Esophagus mucosa (tissue), 1 donor: ENCODE measurements around the gene PNLIPRP2. TPM values are rescaled to one million over a fixed set of nuclear protein-coding genes. Genes with fewer than 3 reads are reported as not detected.
A peak's percentile ranks its signal among the peaks of the same experiment; 100 is the strongest.

Experiments used
- ATAC-seq: fragments of 200-7000 bp; cut with Tn5 transposase; one replicate; pipeline ENCODE4 v1.9.1; 2020
- total RNA-seq: library from RNA; stranded (reverse); gene quantifications from one replicate; pipeline ENCODE4 v1.2.4, GENCODE V29; 2023
- donor health status: DM: yes; HTN: yes; CAD: no.

Gene PNLIPRP2
- total RNA-seq, 1 donor from 2014 or later, result not detected

DNA sequence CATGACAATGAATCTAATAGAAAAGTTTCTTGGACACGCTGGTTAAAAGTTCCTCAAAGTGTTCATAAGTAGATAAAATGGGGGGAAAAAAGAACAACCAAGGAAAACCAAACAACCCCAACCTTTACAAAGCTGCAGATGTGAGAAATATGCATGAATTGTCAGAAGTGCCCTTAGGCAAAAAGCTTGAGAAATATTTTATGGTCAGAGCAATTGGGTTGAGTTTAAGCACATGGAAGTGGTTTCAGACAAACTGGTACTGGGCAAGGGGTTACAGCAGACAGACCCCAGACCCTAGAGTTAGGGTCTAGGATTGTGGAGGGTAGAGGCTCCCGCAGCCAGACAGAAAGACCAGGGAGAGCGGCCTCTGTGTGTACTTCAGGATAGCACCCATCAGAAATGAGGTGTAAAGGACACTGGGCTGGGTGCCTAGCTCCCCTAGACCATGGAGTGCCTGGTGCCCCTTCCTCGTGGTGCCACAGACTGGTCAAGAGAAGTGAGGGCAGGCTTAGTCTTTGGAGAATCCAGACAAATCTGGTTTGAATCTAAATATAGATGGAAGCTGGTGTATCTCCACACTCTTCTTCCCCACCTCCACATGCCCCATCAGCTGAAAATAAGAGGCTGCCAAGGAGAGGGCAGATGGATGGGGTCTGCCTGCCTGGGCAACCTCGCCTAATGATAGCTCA is 37.3 kb downstream of the PNLIPRP2 start:
- no peak for ATAC-seq

DNA sequence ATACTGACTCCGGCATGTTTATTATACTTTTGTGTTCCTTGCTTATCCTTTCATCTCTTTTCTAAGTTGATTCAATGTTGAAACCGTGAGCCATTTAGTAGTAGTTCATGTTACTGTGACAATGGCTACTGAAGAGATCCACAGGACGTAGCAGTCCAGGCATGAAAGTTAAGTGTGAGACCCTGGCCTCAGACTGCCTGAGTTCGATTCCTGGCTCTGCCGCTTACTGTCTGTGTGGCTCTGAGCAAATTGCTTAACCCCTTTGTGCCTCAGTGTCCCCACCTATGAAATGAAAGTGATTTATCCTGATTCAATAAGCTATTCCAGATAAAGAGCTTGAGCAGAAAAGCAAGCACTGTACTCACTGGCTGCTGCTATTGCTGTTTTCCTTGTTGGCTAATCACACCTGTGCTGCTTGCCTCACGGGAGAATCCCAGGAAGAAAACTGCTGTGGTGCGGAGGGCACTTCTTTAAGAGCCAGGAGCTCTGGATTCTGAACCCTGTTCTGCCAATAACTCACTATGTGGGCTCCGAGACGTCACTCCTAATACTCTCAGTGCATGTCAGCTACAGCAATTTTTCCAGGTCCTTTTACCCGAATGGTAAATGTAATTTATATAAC is 38.4 kb downstream of the PNLIPRP2 start:
- no peak for ATAC-seq

DNA sequence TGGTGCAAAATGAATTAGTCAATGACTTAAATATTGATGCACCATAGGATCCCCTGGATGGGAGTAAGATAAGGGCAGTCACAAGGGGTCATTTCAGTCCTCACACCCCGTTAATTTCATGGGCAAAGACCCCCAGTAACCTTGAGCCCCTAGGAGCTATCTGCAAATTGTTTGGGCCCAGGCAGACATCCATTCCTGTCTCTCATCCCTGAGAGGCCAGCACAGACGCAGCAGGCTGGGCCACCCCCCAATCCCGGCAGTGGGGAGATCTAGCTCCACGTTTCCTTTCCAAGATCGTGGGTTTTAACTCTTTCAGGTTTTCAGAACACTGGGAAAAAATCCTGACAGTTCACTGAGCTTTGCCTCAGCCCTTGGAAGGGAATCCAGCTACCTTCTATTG is 40.1 kb downstream of the PNLIPRP2 start:
- ATAC-seq, result no peak

DNA sequence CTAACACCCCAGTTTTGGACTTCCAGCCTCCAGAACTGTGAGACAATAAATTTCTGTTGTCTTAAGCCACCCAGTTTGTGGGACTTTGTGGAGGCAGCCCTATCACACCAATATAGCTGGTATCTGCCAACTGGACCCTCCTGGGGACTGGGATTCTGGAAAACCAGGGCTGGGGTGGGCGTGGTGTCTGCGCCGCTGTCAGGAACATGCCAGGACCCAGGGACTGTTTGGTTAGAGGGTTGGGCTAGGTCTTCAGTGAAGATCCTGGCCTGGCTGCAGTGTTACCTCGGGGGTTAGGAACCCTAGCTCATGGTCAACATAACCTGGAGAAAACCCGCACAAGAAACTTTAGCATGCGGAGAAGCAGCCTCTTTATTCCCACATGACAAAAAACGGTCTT is 42.6 kb downstream of the PNLIPRP2 start:
- no peak for ATAC-seq

DNA sequence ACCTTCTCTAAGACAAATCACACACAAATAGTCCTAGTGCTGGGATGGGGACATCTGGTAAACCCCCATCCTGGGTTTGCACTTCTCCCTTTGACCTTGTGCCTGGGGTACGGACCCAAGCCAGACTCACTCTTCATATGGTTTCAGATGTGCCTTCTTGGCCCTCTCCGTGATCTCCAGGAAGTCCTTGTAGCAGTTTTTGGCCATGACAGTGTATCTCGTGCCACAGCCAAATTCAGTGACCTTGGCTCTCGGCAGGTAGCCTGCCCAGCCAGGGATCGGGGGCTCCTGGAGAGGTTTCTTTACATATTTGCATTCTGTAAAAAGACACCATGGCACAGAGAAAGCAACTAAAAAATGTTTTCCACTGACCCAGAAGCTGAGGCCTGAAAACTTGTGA is 43.9 kb downstream of the PNLIPRP2 start:
- no peak for ATAC-seq

DNA sequence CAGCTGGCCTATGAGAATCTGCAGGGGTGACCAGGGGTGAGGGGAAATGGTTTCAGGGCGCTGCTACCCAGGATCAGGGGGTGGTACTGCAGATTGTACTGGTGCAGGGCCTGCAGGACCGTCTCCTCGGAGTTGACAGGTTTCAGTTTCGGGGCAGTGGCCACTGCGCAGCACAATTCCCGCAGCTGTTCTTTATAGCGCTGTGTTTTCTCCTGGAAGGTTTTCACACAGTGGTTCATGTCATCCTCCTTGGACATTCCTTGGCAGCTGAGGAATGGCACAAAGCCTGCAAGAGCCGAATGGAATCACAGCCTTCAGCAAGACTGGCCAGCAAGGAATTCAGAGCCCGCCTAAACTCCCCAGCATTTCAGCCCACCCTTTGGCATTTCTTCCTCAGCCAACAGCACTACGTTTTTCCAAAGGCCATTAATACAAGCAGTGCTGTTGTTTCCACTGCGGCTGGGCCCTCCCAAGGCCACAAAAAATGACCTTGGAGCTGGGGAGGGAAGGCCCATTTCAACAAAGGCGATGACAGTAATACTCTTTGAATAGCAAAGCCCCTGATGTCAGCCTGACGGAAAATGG is 44.9 kb downstream of the PNLIPRP2 start:
- ATAC-seq, result no peak

DNA sequence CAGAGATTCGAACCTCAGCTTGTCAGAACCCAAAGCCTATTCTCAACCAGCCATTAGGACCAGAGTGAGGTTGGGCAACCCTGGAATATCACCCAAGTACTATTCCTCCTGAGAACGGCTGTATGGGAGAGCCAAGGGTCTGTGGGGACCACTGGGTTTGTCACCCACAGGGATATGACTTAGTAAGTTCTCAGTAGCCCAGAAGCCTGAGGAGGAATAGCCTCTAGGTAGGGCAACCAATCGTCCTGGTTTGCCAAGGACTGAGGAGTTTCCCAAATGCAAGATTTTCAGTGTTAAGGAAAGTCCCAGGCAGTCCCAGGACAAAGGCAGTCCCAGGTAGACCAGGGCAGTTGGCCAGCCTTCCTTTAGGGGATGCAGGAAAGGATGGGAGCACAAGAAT is 46.7 kb downstream of the PNLIPRP2 start:
- no peak for ATAC-seq

DNA sequence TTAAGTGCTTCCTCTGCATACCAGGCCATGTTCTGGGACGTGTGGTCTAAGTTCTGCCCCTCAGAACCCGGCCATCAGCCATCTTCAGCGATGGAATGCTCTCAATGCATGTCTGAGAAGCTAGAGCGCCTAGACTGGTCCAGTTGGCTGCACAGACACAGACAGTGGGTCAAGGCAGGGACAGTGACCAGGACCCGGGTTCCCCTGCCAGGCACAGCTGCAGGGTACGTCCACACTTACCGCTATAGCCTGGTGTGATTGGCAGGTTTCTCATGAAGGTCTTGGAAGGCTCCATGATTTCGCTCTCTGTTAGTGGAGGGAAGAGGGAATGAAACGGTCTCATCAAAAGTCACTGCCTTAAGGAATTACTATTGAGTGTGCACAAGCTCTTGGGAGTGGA is 47.3 kb downstream of the PNLIPRP2 start:
- ATAC-seq, result no peak

DNA sequence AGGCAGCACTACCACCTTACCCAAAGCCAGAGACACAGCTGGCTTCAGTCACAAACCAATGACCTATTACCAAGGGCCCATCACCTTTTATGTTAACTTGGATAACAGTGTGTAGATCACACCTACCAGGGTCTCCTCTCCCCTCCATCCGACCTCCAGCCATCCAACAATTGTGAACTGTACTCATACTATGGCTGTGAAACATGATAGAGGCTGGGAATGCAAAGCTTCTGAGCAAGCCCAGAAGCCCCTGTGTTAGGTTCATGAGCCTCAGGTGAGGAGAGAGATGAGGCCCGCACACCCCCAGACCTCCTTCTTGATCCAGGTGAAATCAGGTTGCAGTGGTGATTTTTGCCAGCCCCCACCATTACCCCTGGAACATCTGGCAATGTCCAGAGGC is 47.7 kb downstream of the PNLIPRP2 start:
- ATAC-seq, result no peak

DNA sequence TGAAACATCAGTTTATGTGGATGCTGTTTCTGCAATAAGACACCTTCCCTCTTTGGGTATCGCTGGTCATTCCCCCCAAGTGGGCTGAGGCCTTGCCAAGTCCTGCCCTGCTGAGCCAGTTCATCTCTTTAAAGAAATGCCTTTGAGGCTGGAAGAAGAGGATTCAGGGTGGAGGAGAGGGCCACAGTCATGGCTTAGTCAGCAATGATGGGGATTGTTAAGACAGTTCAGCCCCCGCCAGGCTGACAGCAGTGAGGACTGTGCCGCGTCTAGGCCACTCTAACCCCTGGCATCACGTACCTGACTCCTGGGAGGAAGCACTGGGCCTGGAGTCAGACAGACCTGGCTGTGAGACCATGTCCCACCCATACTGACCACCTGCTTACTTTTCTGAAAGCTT is 48.3 kb downstream of the PNLIPRP2 start:
- no peak for ATAC-seq

DNA sequence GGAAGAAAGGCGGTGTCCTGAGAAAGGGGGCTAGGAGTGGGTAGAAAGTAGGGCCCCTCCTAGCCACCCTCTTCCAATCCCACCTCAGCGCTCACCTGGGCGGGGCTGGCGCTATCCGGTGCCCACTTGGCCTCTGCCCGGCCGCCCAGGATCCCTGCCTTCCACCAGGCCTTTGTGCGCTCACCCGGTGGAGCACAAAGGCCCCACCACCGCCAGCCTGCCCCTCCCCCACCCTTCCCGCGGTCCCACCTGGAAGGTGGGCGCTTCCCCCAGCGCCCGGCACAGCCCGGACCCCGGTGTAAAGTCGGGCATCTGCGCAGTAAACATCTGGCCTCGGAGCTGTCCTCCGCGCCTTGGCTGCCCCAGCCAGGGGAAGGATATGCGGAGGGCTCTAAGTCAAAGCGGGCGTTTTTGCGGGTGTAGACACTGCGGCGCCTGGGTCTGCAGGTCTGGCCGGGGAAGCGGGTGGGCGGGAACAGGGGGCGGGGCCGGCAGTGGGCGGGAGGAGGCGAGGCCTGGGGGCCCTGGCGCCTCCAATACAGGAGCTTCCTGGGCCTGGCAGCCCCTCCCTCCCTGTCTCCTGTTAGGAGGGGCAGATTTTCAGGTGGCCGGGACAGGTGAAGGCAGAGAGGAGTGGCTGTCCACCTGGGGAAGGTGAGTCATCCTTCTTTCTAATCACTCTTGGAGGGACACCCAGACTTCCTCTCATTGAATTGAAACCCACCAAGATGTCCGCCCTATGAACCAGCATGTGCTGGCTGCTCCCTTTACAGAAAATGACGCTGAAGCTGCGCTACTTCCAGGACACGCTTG is 49.3 kb downstream of the PNLIPRP2 start:
- ATAC-seq, result peak; percentile 60

DNA sequence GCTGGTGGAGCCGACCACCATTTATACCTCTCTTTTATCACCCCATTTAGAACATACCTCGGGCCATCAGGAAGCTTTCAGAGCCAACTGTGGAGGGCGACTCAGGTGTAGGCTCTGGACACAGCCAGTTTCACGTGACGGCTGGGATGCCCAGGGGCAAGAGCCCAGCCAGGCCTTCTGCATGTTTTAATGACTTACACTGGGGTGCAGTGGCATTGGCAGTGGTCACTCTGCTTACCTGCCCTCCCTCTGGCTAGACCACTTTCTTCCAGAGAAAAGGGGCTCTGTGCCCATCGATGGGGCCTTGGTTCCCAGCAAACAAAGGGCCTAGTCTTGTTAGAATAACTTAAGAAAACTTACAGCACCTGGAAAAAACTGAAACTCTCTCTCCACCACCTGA is 50.0 kb downstream of the PNLIPRP2 start:
- no peak for ATAC-seq

DNA sequence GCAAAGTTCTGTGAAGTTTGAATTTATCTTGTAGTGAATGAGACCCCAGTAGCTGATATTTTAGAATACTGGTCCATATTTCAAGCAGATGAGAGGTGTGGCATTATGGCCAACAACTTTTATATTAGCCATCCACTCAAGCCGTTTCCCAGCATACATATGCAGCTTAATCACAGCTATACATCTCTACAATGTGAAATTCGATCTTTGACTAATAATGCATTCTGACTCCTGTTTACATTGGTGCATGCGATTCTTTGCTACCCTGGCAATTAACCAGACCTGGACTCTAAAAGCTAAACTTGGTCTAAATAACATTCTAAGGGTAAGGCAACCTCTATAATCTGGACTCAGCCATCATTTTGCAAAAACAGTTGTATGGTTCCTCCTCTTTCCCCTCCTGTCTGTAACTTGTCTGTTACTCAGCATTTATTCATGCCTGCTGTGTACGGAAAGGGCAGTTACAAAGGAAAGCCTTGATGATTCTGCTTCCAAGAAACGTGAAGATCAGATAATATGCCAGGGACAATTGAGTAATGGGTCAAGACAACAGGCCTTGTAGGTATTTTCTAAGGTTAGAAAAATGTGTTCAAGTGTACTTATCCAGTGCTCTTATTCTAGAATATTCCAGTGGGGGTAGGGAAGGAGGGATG is 50.6 kb downstream of the PNLIPRP2 start:
- ATAC-seq, result no peak

DNA sequence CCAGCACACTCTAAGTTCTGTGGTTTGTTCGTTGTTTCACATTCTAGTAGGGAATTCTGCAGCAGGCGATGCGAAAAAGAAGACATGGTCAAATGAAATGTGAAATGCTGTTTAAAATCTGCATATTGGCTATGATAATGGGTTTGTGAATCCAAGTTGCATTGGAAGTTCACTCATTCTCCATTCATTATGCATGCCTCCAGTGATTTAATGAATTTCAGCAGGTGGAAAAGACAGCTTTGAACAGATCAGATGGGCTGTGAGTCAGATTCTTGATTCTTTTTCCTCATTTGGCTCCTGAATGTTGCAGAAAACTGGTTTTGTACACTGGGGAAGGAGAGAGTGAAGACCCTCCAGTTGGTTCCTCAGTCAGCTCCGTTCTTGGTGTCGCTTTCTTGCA is 52.1 kb downstream of the PNLIPRP2 start:
- no peak for ATAC-seq

DNA sequence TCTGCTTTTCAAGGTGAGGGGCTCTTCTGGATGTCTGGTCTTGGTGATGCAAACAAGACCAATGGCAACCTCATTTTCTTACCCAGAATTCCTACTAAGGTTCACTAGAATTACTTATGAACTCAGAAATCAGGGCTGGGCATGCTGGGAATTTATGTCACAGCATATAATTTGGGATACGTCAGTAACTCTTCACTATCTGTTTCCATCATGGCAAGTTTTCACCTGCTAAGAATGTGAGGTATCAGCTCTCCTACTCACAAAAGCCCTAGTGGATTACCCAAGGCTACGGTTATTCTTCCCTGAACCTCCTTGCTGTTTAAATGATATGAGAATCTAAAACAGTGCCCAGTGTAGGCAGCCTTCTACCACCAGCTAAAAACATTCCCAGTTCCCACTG is 53.1 kb downstream of the PNLIPRP2 start:
- no peak for ATAC-seq

DNA sequence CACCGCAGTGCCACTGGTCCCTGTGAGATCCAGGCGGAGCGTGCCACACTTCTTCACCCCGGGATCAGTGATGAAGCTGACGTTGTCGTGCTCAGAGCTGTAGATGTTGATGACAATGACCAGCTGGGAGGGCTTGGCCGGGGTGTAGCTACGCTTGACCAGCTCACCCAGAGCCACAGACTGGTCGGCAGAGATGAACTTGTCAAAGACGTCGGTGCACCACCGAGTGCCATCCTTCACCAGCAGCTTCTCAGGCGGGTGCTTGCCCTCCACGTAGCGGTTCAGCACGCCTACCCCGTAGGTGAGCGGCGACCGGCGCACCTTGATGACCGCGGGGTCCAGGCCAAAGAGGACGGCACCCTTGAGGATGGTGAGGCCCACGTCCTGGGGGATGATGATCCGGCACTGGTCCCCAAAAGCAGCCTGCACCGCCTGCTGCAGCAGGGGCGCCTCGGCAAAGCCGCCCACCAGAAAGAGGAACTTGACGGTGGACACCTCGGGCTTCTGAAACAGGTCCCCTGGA is 54.2 kb downstream of the PNLIPRP2 start:
- ATAC-seq, result no peak

DNA sequence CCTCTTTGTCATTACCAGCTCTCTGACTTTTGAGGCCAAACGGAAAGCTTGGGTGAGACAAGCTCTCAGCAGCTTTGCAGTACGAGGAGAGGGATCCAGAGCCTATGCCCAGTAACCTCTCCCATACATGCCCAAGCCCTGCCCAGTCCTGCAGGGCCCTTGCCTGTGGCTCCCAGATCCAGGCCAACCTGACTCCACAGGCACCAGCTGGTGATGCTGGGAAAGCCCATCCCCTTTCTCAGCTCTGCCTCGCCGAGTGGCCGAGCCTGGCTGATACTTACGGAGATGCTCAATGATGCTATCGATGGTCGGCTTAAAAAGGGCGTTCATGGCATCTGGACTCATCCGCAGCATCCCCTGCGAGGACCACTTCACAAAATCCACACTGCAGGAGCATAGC is 55.4 kb downstream of the PNLIPRP2 start:
- ATAC-seq, result no peak

DNA sequence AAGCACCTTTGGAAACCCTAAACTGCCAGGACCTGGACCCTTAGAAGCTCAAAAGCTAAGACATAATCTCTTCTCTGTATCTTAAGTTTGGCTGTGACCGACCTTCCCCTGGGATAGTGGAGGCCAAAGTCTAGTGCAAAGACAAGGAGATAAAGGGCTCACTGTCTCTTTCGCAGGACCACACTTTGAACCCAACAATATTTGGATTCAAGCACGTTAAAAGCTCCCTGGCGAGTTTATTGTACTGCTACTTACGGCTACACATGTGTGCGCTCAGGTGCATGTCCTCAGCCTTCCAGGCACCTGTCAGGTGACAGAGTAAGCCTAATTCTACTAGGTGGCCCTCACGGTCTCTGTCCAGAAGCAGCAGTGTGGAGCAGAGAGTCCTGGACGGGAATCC is 55.9 kb downstream of the PNLIPRP2 start:
- no peak for ATAC-seq

DNA sequence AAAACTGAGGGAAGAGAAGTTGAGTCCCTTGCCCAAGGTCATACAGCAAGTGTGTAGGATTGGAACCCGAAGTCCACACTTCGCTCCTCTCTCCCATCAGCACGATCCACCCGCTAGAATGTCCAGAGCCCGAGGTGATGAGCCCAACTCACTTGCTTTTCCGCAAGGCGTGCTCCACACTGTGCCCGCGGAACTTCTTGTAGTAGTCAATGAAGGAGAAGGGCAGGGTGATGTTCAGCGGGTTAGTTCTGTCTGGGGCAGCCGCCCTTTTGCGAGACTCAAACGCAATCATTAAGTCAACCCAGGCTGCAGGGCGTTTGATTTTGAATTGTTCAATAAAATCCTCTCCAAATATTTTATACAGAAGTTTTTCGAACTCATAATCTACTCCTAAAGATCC is 58.6 kb downstream of the PNLIPRP2 start:
- no peak for ATAC-seq

DNA sequence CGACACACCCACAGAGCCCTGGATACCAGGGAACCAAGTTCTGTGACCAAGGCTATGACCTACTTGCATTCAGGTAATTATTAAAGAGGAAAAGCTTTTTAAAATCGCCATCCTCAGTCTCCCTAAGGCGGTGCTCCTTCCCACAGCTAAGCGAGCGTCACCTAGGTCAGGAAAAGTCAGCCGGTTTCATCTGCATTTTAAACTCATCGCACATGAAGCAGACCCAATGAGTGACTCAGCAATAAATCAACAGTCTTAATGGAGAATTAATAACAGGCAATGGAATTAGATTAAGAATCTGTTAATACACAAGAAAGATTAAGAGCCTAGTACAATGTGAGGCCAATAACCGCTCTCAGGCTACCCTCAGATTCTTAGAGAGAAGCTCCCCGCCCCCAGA is 62.4 kb downstream of the PNLIPRP2 start:
- no peak for ATAC-seq

DNA sequence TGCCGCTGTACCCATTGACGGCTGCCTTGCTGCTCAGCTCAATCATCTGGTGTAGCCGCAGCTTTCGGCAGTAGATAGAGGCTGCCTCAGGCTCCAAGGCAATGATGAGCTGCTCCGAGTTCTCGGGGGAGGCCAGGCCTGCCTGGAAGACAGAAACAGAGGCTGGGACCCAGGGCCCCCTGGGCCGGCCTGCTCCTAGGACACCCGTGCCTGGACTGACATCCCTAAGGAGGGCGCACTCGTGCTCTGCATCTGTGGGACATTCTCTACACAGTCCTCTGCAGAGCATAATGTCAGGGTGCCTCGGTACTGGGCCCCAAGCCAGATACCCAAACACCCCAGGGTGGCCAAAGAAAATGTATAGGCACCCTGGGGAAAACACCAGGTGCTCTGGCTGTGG is 63.1 kb downstream of the PNLIPRP2 start:
- no peak for ATAC-seq

DNA sequence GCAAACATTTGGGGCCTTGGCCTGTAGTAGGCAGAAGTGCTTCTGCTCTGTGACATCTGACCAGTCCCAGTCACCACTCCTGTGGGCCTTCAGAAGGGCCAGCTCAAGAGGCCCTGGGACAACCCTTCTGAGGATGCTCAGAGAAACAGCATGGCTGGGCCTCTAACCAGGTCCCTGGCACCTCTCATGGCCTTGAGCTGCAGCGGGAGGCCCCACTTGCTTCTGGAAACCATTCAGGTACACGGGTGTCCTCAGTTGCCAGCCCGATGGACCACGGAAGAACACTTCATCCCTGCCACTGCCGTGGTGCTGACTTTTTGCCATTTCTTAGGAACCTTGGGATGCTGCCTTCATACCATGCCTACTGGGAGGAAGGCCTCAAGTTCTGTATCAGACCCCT is 64.0 kb downstream of the PNLIPRP2 start:
- no peak for ATAC-seq

DNA sequence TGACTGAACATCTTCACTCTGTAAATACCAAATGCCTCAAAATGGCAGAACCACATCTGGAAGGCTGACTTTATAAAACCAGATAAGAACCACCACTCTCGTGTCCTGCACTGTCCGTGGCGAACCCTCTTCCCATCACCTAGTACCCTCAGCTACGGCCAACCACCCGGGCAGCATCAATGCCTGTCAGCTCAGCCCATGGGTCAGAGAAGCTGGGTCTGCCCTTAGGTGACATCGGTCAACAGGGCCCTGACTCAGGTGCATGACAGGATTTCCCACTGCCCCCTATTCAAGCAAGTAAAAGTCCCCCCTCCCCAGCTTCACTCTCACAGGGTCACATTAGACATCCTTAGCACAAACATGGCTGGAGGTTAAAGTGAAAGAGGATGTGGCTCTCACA is 65.1 kb downstream of the PNLIPRP2 start:
- no peak for ATAC-seq
